Natural killer cell (primary cell): ENCODE data around the gene BOD1L2. TPM values are rescaled to one million over a fixed set of nuclear protein-coding genes. Genes with fewer than 3 reads are reported as not detected.

Experiments
- ATAC-seq, 3 donors: fragments of 150-1000 bp in 2 of 3; fragments of 200-7000 bp in 1 of 3; cut with Tn5 transposase; 1 replicate in 1 of 3; 2 replicates in 2 of 3; pipeline ENCODE4 v1.10.0; 2021; ENCODE audit warnings: mild to moderate bottlenecking in 2 of 3, moderate library complexity in 2 of 3
- DNase-seq, 2 donors: peaks; one replicate each; pipeline versions ENCODE4 v3.0.0 to v3.0.0-alpha.2; 2013 to 2021; ENCODE audit warnings: mixed read lengths in 1 of 2
- H3K27ac ChIP-seq: one replicate; pipeline ENCODE4 v1.5.1; 2013; ENCODE audit warnings: mild to moderate bottlenecking, low read length
- H3K27me3 ChIP-seq: one replicate; pipeline ENCODE4 v1.6.1; 2013; ENCODE audit warnings: low read length; ENCODE audit not compliant: control insufficient read depth, insufficient read depth
- H3K36me3 ChIP-seq: one replicate; pipeline ENCODE4 v1.6.1; 2013; ENCODE audit warnings: low read length; ENCODE audit not compliant: control insufficient read depth, insufficient read depth
- H3K4me1 ChIP-seq: one replicate; pipeline ENCODE4 v1.6.1; 2013; ENCODE audit warnings: low read length; ENCODE audit not compliant: control insufficient read depth, insufficient read depth
- H3K4me3 ChIP-seq: one replicate; pipeline ENCODE4 v1.5.1; 2013; ENCODE audit warnings: low read length
- H3K9me3 ChIP-seq: one replicate; pipeline ENCODE4 v1.6.1; 2013; ENCODE audit warnings: low read length; ENCODE audit not compliant: control insufficient read depth, insufficient read depth
- H3K27ac Mint-ChIP-seq, 2 donors: one replicate each; pipeline ENCODE4 v1.8.0; 2022; ENCODE audit warnings: mild to moderate bottlenecking in 2 of 2, mixed read lengths in 2 of 2, moderate library complexity in 1 of 2
- H3K27me3 Mint-ChIP-seq, 2 donors: one replicate each; pipeline ENCODE4 v1.8.0; 2022; ENCODE audit warnings: low read depth in 2 of 2, mixed read lengths in 2 of 2
- H3K36me3 Mint-ChIP-seq: one replicate; pipeline ENCODE4 v1.8.0; 2022; ENCODE audit warnings: mixed read lengths
- H3K4me1 Mint-ChIP-seq, 2 donors: one replicate each; pipeline ENCODE4 v1.8.0; 2022; ENCODE audit warnings: mixed read lengths in 2 of 2
- H3K4me3 Mint-ChIP-seq: one replicate; pipeline ENCODE4 v1.8.0; 2022; ENCODE audit warnings: mild to moderate bottlenecking, moderate library complexity, mixed read lengths
- H3K9me3 Mint-ChIP-seq, 2 donors: one replicate each; pipeline ENCODE4 v1.8.0; 2022; ENCODE audit warnings: mixed read lengths in 2 of 2
- WGBS: methylation state at CpG from one replicate; pipeline ENCODE4 v1.1.7; 2013; ENCODE audit warnings: missing lambda C conversion rate; ENCODE audit not compliant: insufficient coverage; 5-methylcytosine and 5-hydroxymethylcytosine counted together
- intact Hi-C: fragments of 100-400 bp; cut with micrococcal nuclease; formaldehyde crosslinking; loops from one replicate; pipeline ENCODE4 v1.14.2; 2022
- total RNA-seq, 4 donors: library from RNA; stranded (reverse); fragments of 120-200 nt in 1 of 4; gene quantifications; one replicate each; pipeline versions ENCODE4 v1.2.3 to v1.2.4, GENCODE V29; 2013 to 2022
- TF ChIP-seq, protein P1 (sequence below): fragments of 200-600 bp; IDR thresholded peaks from one replicate; pipeline ENCODE4 v1.8.0; 2022; ENCODE audit warnings: antibody characterized with exemption

BOD1L2 gene
- total RNA-seq, 3 donors from 2014 or later (not counting 1 experiment from before 2014, with no cell fraction given), result not detected

DNA sequence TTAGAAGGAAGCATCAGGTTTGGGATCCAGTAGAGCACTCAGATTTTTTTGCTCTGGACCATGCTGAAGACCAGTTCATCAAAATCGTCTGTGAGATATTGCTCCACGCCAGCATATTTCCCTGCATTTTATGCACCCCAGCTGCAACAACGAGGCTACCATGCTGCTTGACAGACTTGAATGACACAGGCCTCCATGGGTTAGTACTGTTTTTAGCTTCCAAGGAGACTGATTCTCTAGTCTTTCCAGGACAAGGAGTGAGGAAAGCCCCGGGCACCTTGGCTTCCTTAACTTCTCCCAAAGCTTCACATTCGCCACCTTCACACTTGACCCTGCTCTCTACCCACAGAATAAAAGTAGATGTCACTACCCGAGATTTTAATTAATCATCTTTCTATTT lies 17.5 kb downstream of the BOD1L2 start:
- Histone ChIP-seq H3K9me3 (no peaks in the 10 kb centered on the region), H3K36me3 (no peaks in the 10 kb centered on the region), H3K4me3 (no peak overlapping the region), H3K27ac (no peak overlapping the region), H3K4me1 (no peaks in the 10 kb centered on the region), H3K27me3 (no peaks in the 10 kb centered on the region)
- Mint-ChIP-seq H3K36me3 (no peaks in the 10 kb centered on the region), H3K4me1 (no peaks in the 10 kb centered on the region), H3K9me3 (peaks cover 0 to 7% of the 10 kb centered on the region in 2 donors), H3K27me3 (peaks cover 0 to 8% of the 10 kb centered on the region in 2 donors), H3K27ac (no peak overlapping the region), H3K4me3 (no peak overlapping the region)
- WGBS, result 91% methylated on average over 6 of the region's 6 CpGs
- DNase-seq (no peak), ATAC-seq (no peak)
- TF ChIP-seq, protein P1, sequence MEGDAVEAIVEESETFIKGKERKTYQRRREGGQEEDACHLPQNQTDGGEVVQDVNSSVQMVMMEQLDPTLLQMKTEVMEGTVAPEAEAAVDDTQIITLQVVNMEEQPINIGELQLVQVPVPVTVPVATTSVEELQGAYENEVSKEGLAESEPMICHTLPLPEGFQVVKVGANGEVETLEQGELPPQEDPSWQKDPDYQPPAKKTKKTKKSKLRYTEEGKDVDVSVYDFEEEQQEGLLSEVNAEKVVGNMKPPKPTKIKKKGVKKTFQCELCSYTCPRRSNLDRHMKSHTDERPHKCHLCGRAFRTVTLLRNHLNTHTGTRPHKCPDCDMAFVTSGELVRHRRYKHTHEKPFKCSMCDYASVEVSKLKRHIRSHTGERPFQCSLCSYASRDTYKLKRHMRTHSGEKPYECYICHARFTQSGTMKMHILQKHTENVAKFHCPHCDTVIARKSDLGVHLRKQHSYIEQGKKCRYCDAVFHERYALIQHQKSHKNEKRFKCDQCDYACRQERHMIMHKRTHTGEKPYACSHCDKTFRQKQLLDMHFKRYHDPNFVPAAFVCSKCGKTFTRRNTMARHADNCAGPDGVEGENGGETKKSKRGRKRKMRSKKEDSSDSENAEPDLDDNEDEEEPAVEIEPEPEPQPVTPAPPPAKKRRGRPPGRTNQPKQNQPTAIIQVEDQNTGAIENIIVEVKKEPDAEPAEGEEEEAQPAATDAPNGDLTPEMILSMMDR, result no peak
- intact Hi-C loops, result no loop called here

DNA sequence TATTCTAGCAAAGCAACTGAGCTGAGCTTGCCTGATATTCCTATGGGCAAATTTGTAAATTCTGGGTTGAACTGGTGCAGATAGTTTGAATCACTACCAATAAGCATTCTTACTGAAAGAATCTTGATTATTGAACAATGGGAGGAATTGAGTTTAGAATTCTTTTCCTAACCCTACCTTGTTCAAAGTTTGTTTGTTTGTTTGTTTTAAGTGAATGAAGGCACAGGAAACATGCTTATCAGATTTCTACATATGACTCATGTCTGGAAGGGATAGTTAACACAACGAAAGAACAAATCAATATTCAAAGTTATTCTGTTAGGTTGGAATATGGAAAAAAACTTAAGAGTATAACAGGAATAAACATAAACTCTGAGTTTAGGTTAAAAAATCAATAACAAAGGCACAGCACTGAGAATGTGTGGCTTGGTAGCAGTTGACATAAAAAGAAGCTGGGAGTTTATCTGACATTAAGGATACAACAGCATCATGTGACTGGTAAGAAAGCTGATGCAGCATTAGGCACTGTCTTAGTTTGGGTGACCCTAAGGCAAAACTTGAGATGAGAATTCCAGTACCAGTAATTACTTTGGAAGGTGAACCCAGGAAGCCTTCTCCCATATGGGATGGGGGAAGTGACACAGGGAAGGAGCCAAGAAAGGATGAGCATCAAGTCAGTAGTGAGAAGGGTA lies 20.9 kb downstream of the BOD1L2 start:
- WGBS, result no CpG with 5 or more reads among the region's 1 CpG
- H3K27ac ChIP-seq, result no peak overlapping the region
- ATAC-seq (no peak), DNase-seq (no peak)
- H3K4me3 ChIP-seq, result no peak overlapping the region
- Mint-ChIP-seq H3K27ac (no peak overlapping the region), H3K27me3 (peaks cover 0 to 5% of the 10 kb centered on the region in 2 donors), H3K36me3 (no peaks in the 10 kb centered on the region), H3K4me1 (no peaks in the 10 kb centered on the region), H3K9me3 (peaks cover 0 to 8% of the 10 kb centered on the region in 2 donors), H3K4me3 (no peak overlapping the region)
- no peaks in the 10 kb centered on the region for H3K4me1 ChIP-seq
- no peaks in the 10 kb centered on the region for H3K27me3 ChIP-seq
- H3K9me3 ChIP-seq, result no peaks in the 10 kb centered on the region
- TF ChIP-seq, protein P1, result no peak
- intact Hi-C loops, result no loop called here
- no peaks in the 10 kb centered on the region for H3K36me3 ChIP-seq

DNA sequence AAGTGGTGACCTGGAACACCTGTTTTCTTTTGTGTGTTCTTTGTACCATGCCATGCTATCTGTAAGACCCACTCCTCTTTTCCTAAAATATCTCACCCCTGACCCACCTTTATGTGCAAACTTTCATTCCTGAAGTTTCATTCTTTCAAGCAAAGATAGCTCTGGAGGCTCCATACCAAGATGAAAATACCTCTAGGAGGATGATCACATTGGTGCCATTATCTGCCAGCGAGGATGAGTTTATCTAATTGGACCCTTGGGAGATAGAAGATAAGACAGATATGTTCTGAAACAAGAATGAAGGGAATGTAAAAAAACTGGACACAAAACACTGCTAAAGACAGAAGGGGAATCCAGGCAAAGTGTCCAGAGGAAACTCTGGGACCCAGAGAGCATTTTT lies 24.1 kb downstream of the BOD1L2 start:
- Histone ChIP-seq H3K4me3 (no peak overlapping the region), H3K27me3 (no peaks in the 10 kb centered on the region), H3K27ac (no peak overlapping the region), H3K36me3 (no peaks in the 10 kb centered on the region), H3K9me3 (peaks cover 4% of the 10 kb centered on the region), H3K4me1 (no peaks in the 10 kb centered on the region)
- Mint-ChIP-seq H3K36me3 (no peaks in the 10 kb centered on the region), H3K9me3 (peaks cover 0 to 8% of the 10 kb centered on the region in 2 donors), H3K4me1 (no peaks in the 10 kb centered on the region), H3K27me3 (peaks cover 0 to 3% of the 10 kb centered on the region in 2 donors), H3K27ac (no peak overlapping the region), H3K4me3 (no peak overlapping the region)
- 86% methylated on average over 1 of the region's 1 CpG for WGBS
- no peak for DNase-seq
- ATAC-seq, result no peak
- intact Hi-C loops, result no loop called here
- TF ChIP-seq, protein P1, result no peak

DNA sequence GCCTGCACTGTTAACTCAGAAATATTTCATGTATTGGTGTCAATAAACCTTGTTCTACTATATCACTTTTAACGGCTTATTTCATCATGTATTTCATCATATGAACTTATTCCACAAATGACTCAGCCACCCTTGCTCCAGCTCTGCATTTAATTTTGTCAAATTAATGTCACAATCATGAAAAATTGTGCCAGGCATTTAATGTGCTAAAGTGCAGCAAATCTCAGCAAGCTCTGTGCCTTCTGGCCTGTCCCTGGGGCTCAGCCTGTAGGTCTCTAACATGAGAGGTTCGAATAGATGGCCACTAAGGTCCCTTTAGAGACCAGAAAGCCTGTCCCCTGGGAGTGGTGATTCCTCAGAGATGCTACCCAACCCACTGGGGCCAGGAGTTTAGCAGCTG lies 28.6 kb downstream of the BOD1L2 start:
- no peaks in the 10 kb centered on the region for H3K4me1 ChIP-seq
- peaks cover 0 to 9% of the 10 kb centered on the region in 2 donors for H3K9me3 Mint-ChIP-seq
- no peak overlapping the region for H3K27ac ChIP-seq
- DNase-seq (no peak), ATAC-seq (no peak)
- WGBS, result 79% methylated on average over 2 of the region's 2 CpGs
- intact Hi-C loops, result no loop called here
- H3K27me3 ChIP-seq, result no peaks in the 10 kb centered on the region
- peaks cover 0 to 3% of the 10 kb centered on the region in 2 donors for H3K27me3 Mint-ChIP-seq
- no peaks in the 10 kb centered on the region for H3K36me3 Mint-ChIP-seq
- no peak overlapping the region for H3K4me3 Mint-ChIP-seq
- no peaks in the 10 kb centered on the region for H3K4me1 Mint-ChIP-seq
- peaks cover 4% of the 10 kb centered on the region for H3K9me3 ChIP-seq
- H3K36me3 ChIP-seq, result no peaks in the 10 kb centered on the region
- no peak overlapping the region for H3K4me3 ChIP-seq
- TF ChIP-seq, protein P1, result no peak
- H3K27ac Mint-ChIP-seq, result no peak overlapping the region
